Activated CD4-positive, alpha-beta T cell treated with anti-CD3 and anti-CD28 coated beads, Interleukin-2, amount 10 ng/mL, durations not matched to agents 7 days and 5 days (primary cell): ENCODE data around the gene NAP1L4. TPM values are rescaled to one million over a fixed set of nuclear protein-coding genes. Genes with fewer than 3 reads are reported as not detected.

Source experiments
- CTCF ChIA-PET: fragments of 350-600 bp; sonication (Branson Sonifier 250); formaldehyde crosslinking; loops from one replicate; lab custom pipeline; 2021; ENCODE audit warnings: antibody characterized with exemption; lab: Charles Lee
- POLR2A ChIA-PET: fragments of 350-600 bp; sonication (Branson Sonifier 250); formaldehyde crosslinking; loops from one replicate; lab custom pipeline; 2021; ENCODE audit warnings: antibody characterized with exemption; lab: Charles Lee
- DNase-seq: peaks from one replicate; pipeline ENCODE4 v3.0.0-alpha.2; 2020
- H3K27ac Mint-ChIP-seq: one replicate; pipeline ENCODE4 v1.8.0; 2021; ENCODE audit warnings: mild to moderate bottlenecking, moderate library complexity, mixed read lengths
- H3K27me3 Mint-ChIP-seq: one replicate; pipeline ENCODE4 v1.8.0; 2021; ENCODE audit warnings: mixed read lengths
- H3K36me3 Mint-ChIP-seq: one replicate; pipeline ENCODE4 v1.8.0; 2021; ENCODE audit warnings: low read depth, mixed read lengths
- H3K4me1 Mint-ChIP-seq: one replicate; pipeline ENCODE4 v1.8.0; 2021; ENCODE audit warnings: mixed read lengths
- H3K4me3 Mint-ChIP-seq: one replicate; pipeline ENCODE4 v1.8.0; 2021; ENCODE audit warnings: mild to moderate bottlenecking, moderate library complexity, mixed read lengths
- H3K9me3 Mint-ChIP-seq: one replicate; pipeline ENCODE4 v1.8.0; 2021; ENCODE audit warnings: mixed read lengths
- total RNA-seq, 2 experiments: library from RNA; stranded (reverse); gene quantifications; one replicate each; pipeline ENCODE4 v1.2.3, GENCODE V29; 2021

NAP1L4 gene
- total RNA-seq, 2 experiments from 2014 or later, result 354 to 367 TPM

- Mint-ChIP-seq H3K4me3 (no peak overlapping the region), H3K4me1 (no peaks in the 10 kb centered on the region), H3K36me3 (no peaks in the 10 kb centered on the region), H3K9me3 (no peaks in the 10 kb centered on the region), H3K27me3 (no peaks in the 10 kb centered on the region), H3K27ac (peak overlapping the region; percentile 59)
- POLR2A ChIA-PET, result no interaction called here
- DNase-seq, result no peak
- CTCF ChIA-PET, result interaction anchor here (1.2 to 2.0 kb wide), 2 partner anchors 14 to 85 kb away, joined by 3 to 7 read pairs; no protein-coding TSS in a partner anchor
Observed at GRCh38 chr11:2919188-2919587, 72.9 kb downstream of the NAP1L4 start.

DNA sequence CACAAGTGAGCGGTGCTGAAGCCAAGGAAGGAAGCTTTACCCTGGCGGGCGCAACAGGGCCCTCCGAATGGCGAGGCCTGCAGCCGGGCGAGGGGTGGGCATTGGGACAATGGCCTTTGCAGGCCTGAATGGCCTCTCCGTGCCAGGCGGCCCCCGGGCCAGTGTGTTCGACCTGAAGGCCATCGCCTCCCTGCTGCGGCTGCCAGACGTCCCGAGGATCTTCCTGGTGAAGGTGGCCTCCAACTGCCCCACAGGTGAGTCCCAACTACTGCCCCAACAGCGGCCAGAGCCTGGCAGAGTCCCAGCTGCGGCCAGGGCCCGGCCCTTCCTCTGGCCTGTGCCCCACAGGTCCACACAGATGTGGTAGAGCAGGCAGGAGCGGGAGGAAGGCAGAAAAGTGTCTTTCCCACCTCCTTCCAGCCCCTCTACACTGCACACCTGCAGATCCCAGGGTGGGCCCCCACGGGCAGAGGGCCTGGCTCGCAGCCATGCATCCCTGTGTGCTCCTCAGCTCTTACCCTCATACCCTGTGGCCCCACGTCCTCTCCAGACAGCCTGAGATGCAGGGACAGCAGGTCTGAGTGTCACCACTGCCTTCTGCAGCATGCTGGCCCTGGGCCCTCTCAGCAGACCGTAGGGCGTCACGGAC is 74.2 kb downstream of the NAP1L4 start:
- Mint-ChIP-seq H3K4me1 (peaks cover 8% of the 10 kb centered on the region), H3K9me3 (no peaks in the 10 kb centered on the region)
- POLR2A ChIA-PET, result no interaction called here

GRCh38 chr11:2916892-2917645 is 75.1 kb downstream of the NAP1L4 start:
- DNase-seq, result no peak
- H3K27ac Mint-ChIP-seq, result no peak overlapping the region
- POLR2A ChIA-PET, result no interaction called here
- H3K27me3 Mint-ChIP-seq, result no peaks in the 10 kb centered on the region
- CTCF ChIA-PET, result interaction anchor here (1.0 to 3.1 kb wide), 2 partner anchors 13 to 385 kb away, joined by 4 to 10 read pairs; no protein-coding TSS in a partner anchor
- H3K36me3 Mint-ChIP-seq, result no peaks in the 10 kb centered on the region
- H3K4me1 Mint-ChIP-seq, result peaks cover 8% of the 10 kb centered on the region
- no peaks in the 10 kb centered on the region for H3K9me3 Mint-ChIP-seq
- no peak overlapping the region for H3K4me3 Mint-ChIP-seq

More for the DNA sequence above, 74.2 kb downstream of the NAP1L4 start:
- no peak overlapping the region for H3K4me3 Mint-ChIP-seq
- no peaks in the 10 kb centered on the region for H3K27me3 Mint-ChIP-seq
- CTCF ChIA-PET, result interaction anchor here (0.9 to 3.1 kb wide), 2 partner anchors 12 to 386 kb away, joined by 3 to 10 read pairs; no protein-coding TSS in a partner anchor
- no peak for DNase-seq
- no peaks in the 10 kb centered on the region for H3K36me3 Mint-ChIP-seq
- H3K27ac Mint-ChIP-seq, result no peak overlapping the region

DNA sequence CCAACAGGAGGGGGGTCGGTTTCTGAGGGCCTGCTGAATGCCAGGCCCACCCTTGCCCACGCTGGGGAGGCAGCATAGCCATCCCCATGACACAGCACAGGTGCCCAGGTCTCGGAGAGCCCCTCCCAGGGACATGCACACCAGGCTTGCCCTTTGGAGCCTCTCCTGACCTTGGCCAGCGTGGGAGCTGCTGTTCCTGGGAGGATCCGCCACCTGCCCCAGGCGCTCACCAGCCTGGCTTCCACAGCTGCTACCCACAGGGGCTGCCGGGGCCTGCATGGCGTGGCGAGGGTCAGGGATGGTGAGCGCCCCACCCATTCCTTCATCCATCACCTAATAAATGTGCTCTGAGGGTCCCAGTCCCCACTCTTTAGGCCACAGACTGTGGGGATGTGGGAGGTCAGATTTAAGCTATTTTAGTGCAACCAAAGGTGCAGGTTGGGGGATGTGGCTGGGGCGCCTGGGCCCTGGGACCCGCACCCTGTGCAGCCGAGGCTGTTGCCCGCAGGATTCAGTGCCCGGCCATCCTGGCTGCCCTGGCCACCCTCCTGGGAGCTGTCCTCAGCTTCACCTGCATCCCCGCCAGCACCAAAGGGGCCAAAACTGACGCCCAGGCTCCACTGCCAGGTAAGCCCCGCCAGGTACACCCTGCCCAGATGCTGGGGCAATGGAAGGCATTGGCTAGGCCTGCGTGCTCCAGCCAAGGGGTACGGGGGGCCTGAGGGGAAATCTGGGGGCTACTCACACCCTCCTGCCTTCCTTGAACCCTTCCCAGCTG is 75.8 kb downstream of the NAP1L4 start:
- CTCF ChIA-PET, result interaction anchor here (1.0 to 3.1 kb wide), 3 partner anchors 10 to 384 kb away, joined by 3 to 10 read pairs (median 4); no protein-coding TSS in a partner anchor
- H3K36me3 Mint-ChIP-seq, result no peaks in the 10 kb centered on the region

GRCh38 chr11:2915473-2915872 is 76.7 kb downstream of the NAP1L4 start:
- ChIA-PET CTCF (interaction anchor here (1.1 to 3.3 kb wide), 5 partner anchors 11 to 383 kb away, joined by 3 to 10 read pairs (median 4); partner anchors contain the start of gene PHLDA2), POLR2A (no interaction called here)
- H3K4me3 Mint-ChIP-seq, result no peak overlapping the region

More for the DNA sequence above, 75.8 kb downstream of the NAP1L4 start:
- H3K27ac Mint-ChIP-seq, result no peak overlapping the region
- no peaks in the 10 kb centered on the region for H3K9me3 Mint-ChIP-seq
- H3K4me1 Mint-ChIP-seq, result peaks cover 8% of the 10 kb centered on the region
- POLR2A ChIA-PET, result no interaction called here
- H3K4me3 Mint-ChIP-seq, result no peak overlapping the region
- DNase-seq, result no peak
- H3K27me3 Mint-ChIP-seq, result no peaks in the 10 kb centered on the region

DNA sequence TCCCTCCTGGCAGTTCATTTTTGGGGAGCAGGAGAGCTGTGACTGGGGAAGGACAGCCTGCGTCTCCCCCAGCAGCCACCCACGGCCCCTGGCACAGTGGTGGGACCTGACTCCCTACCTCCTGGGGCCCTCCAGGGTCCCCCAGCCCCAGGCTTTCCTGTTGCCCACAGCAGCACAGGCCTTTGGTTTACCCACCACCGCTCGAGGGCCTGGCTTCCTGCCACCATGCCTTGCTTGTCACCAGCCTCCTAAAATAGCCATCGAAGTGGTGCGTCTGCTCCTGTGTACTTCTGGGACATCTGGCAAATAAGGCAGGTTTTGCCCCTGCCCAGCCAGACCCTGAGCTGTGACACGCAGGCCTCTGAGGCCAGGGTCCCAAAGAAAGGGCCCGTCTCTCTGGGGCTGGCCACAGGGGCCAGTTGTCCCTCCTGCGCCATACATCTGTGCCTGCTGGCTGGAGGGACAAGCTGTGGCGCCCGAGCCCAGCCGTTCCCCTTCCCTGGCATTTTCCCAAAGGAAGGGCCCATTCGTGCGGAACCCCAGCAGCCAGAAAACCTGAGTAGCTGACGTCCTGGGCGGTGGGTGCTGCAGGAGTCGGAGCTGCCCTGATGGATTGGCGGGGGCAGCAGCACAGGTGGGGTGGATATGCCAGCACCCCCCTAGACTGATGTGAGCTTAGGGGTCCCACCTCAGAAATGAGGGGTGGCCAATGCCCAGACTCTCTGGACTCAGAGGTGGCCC is 77.5 kb downstream of the NAP1L4 start:
- Mint-ChIP-seq H3K4me3 (no peak overlapping the region), H3K4me1 (peaks cover 8% of the 10 kb centered on the region), H3K27ac (no peak overlapping the region), H3K27me3 (no peaks in the 10 kb centered on the region), H3K36me3 (no peaks in the 10 kb centered on the region), H3K9me3 (no peaks in the 10 kb centered on the region)
- ChIA-PET POLR2A (no interaction called here), CTCF (interaction anchor here (1.1 to 3.3 kb wide), 5 partner anchors 11 to 382 kb away, joined by 3 to 10 read pairs (median 4); partner anchors contain the start of gene PHLDA2)
- DNase-seq, result no peak

More at GRCh38 chr11:2915473-2915872, 76.7 kb downstream of the NAP1L4 start:
- Mint-ChIP-seq H3K36me3 (no peaks in the 10 kb centered on the region), H3K27me3 (no peaks in the 10 kb centered on the region), H3K9me3 (no peaks in the 10 kb centered on the region), H3K4me1 (peaks cover 8% of the 10 kb centered on the region), H3K27ac (no peak overlapping the region)
- no peak for DNase-seq

DNA sequence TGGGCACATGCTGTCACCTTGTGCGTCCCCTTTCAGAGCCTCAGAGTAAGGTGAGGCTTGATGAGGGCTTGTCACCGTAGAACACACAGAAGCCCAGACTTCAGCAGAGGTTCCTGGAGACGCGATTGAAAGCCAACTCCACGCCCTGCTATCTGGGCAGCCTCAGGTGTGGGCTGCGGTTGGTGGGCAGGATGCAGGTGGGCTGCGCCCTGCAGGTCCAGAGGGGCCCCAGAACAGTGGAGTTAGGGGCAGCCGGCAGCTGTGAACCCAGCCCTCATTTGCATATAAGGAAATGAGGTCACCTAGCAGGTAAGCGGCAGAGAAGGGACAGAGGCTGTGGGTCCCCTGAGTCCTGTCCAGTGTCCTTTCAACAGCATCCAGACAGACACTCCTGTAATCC is 78.4 kb downstream of the NAP1L4 start:
- no peak for DNase-seq
- H3K36me3 Mint-ChIP-seq, result no peaks in the 10 kb centered on the region
- H3K4me1 Mint-ChIP-seq, result peaks cover 8% of the 10 kb centered on the region
- H3K27ac Mint-ChIP-seq, result no peak overlapping the region
- no peak overlapping the region for H3K4me3 Mint-ChIP-seq
- POLR2A ChIA-PET, result no interaction called here
- H3K9me3 Mint-ChIP-seq, result no peaks in the 10 kb centered on the region
- H3K27me3 Mint-ChIP-seq, result no peaks in the 10 kb centered on the region
- CTCF ChIA-PET, result interaction anchor here (1.8 to 3.3 kb wide), 2 partner anchors 10 to 26 kb away, joined by 4 to 8 read pairs; no protein-coding TSS in a partner anchor

- H3K4me1 Mint-ChIP-seq, result peaks cover 8% of the 10 kb centered on the region
- POLR2A ChIA-PET, result no interaction called here
Observed at GRCh38 chr11:2913019-2913431, 79.1 kb downstream of the NAP1L4 start.

GRCh38 chr11:2912498-2912897 is 79.6 kb downstream of the NAP1L4 start:
- no peak for DNase-seq
- Mint-ChIP-seq H3K9me3 (no peaks in the 10 kb centered on the region), H3K27me3 (no peaks in the 10 kb centered on the region), H3K36me3 (no peaks in the 10 kb centered on the region), H3K4me1 (peaks cover 8% of the 10 kb centered on the region), H3K4me3 (no peak overlapping the region), H3K27ac (no peak overlapping the region)
- ChIA-PET POLR2A (no interaction called here), CTCF (interaction anchor here (3.3 kb wide), 1 partner anchor 9 kb away, joined by 8 read pairs; no protein-coding TSS in a partner anchor)

More at GRCh38 chr11:2913019-2913431, 79.1 kb downstream of the NAP1L4 start:
- H3K27me3 Mint-ChIP-seq, result no peaks in the 10 kb centered on the region
- no peaks in the 10 kb centered on the region for H3K9me3 Mint-ChIP-seq
- no peak overlapping the region for H3K27ac Mint-ChIP-seq
- DNase-seq, result no peak
- H3K36me3 Mint-ChIP-seq, result no peaks in the 10 kb centered on the region
- H3K4me3 Mint-ChIP-seq, result no peak overlapping the region
- CTCF ChIA-PET, result interaction anchor here (1.8 to 3.3 kb wide), 2 partner anchors 9 to 25 kb away, joined by 4 to 8 read pairs; no protein-coding TSS in a partner anchor

- peaks cover 8% of the 10 kb centered on the region for H3K4me1 Mint-ChIP-seq
- DNase-seq, result no peak
- no peak overlapping the region for H3K27ac Mint-ChIP-seq
- ChIA-PET CTCF (interaction anchor here (0.9 to 1.2 kb wide), 2 partner anchors 19 to 20 kb away, joined by 3 to 5 read pairs; no protein-coding TSS in a partner anchor), POLR2A (no interaction called here)
- H3K27me3 Mint-ChIP-seq, result no peaks in the 10 kb centered on the region
- no peak overlapping the region for H3K4me3 Mint-ChIP-seq
- H3K36me3 Mint-ChIP-seq, result no peaks in the 10 kb centered on the region
- H3K9me3 Mint-ChIP-seq, result no peaks in the 10 kb centered on the region
Observed at GRCh38 chr11:2911785-2912391, 80.2 kb downstream of the NAP1L4 start.

DNA sequence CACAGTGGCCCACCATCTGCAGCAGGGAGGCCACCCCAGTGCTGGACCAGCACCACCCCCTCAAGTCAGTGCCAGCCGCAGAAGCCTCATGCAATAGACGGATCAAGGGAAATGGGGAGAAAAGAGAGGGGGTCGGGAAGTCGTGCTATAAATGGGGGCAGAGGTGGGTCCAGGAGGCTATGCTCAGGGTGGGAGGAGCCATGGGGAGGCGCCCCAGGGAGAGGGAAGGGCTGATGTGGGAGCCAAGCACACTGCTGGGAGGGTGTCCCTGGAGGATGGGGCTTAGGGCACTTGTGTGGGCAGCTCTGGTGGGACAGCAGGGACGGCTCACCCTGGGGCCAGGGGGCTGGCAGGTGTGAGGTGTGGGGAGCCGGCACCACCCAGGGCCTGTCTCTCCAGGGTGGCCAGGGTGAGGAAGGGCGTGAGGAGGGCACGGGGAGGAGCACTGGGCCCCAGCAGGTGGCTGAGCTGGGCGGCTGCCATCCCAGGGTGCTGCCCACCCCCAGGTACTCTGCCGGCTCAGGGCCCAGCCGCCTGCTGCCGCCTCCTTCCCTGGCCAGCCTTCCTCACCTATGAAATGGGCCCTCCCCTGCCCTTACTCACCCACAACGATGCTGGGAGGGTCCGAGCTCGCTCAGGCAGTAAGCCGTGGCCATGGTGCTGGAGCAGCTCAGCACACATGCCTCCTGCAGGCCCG is 80.9 kb downstream of the NAP1L4 start:
- peaks cover 8% of the 10 kb centered on the region for H3K4me1 Mint-ChIP-seq
- POLR2A ChIA-PET, result no interaction called here
- DNase-seq, result no peak

More for the DNA sequence above, 80.9 kb downstream of the NAP1L4 start:
- Mint-ChIP-seq H3K9me3 (no peaks in the 10 kb centered on the region), H3K27me3 (no peaks in the 10 kb centered on the region), H3K36me3 (no peaks in the 10 kb centered on the region), H3K4me3 (no peak overlapping the region), H3K27ac (no peak overlapping the region)
- CTCF ChIA-PET, result interaction anchor here (0.9 to 1.2 kb wide), 2 partner anchors 18 to 20 kb away, joined by 3 to 5 read pairs; no protein-coding TSS in a partner anchor
